Left colon (tissue), 2 donors: ENCODE measurements around the gene GALNT13. TPM values are rescaled to one million over a fixed set of nuclear protein-coding genes. Genes with fewer than 3 reads are reported as not detected.

Experiments
- ATAC-seq: fragments of 200-7000 bp; cut with Tn5 transposase; one replicate; pipeline ENCODE4 v1.9.1; 2020; ENCODE audit warnings: mild to moderate bottlenecking, moderate library complexity
- DNase-seq, 2 donors: peaks; one replicate each; pipeline ENCODE4 v3.0.0-alpha.2; 2020
- intact Hi-C, 2 donors: fragments of 100-400 bp; cut with DNase I in 1 of 2; cut with micrococcal nuclease in 1 of 2; formaldehyde crosslinking; loops; one replicate each; pipeline versions ENCODE4 v1.11.2 to v1.14.0; 2022; cut with DNase I, micrococcal nuclease
- long read RNA-seq: library from polyadenylated mRNA; unstranded; transcript quantifications from one replicate; pipeline ENCODE4 v2.0.0, GENCODE V29; 2021
- total RNA-seq, 2 donors: library from RNA; stranded (reverse); fragmentation: NEBNext Ultra II Directional; extraction: Animal tissue kit (Norgen Biotek cat#: 25700); gene quantifications; one replicate each; pipeline ENCODE4 v1.2.1, GENCODE V29; 2021
- donor health status: DM: no; HTN: no; CAD: no.
- donor health status: DM: yes; HTN: yes; CAD: no.

GALNT13 gene
- under 1 TPM; 0.31 to 0.50 TPM for total RNA-seq
- long read RNA-seq = 0 reads

DNA sequence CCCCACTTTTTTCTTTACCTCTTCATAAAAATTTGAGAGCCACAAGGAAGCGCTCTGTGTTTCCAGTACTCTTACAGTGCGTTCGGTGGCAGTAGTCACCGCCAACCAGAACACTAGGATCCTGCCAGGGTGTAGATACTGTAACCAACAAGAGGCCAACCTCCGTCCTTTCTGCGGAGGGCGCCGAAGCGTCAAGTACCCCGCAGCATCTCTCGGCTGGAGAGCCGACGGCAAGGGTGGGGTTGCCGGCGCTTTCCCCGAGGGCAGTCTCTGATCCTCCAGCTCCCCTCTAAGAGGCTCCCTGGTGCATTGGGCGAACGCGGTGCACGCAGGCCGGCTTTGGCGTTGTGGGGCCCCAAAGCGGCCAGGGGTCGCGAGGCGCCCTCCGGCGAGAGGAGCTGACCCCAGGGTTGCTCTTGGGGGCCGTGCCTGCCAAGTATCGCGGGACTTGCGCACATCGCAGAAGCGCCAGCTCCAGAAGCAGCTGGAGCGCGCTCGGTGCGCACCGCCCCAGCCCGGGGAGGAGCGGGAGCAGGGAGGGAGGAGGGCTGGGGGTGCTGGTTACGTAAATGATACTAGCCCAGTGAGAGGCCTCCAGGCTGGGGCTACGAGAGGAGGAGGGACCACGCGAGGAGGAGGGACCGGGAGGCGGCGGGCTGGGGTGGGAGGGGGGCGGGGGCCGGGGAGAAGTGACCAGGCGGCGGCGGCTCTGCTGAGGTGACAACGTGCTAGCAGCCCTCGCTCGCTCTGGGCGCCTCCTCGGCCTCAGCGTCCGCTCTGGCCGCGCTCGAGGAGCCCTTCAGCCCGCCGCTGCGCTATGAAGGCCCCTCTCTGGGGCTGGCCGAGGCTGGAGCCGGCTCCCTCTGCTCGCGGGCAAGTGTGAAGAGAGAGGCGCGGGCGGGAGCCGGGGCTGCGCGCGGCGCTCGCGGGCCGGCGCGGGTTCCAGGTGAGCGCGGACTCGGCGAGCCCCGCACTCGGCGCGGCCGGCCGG lies at the start of gene GALNT13:
GALNT13 (plus strand) TSS at position 692 of the 991 bp plus-strand sequence.
- intact Hi-C loops = no loop called here
- peak in 1 of 2 donors; percentile 39 for DNase-seq
- no peak for ATAC-seq

GRCh38 chr2:153823880-153824279 lies 47.8 kb upstream of the GALNT13 start:
- no peak for DNase-seq
- intact Hi-C loops = no loop called here

DNA sequence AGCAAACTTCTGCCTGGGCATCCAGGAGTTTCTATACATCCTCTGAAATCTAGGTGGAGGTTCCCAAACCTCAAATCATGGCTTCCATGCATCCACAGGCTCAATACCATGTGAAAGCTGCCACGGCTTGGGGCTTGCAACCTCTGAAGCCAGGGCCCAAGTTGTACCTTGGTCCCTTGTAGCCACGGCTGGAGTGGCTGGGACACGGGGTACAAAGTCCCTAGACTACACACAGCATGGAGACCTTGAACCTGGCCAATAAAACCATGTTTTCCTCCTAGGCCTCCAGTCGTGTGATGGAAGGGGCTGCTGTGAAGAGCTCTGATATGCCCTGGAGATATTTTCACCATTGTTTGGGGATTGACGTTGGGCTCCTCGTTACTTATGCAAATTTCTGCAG lies 43.4 kb upstream of the GALNT13 start:
- no peak for DNase-seq
- ATAC-seq = no peak
- intact Hi-C loops = no loop called here

More at GRCh38 chr2:153823880-153824279, 47.8 kb upstream of the GALNT13 start:
- no peak for ATAC-seq

DNA sequence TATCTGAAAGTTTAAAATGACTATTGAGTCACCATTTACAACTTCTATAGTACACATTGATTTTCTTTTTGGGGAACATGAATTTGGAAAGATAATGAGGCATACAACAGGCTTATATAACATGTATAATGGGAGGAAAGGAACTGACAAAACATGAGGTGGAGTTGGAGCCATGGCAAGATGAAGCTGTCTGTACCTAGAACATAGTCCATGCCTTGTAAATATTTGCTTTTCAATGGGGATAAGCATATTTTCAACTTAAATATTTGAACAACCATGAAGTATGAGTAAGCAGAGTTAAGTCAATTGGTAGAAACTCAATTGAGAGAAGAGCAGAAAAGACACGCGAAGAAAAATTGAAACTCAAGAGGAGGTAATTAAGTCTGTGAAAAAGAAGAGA lies 37.1 kb upstream of the GALNT13 start:
- ATAC-seq = no peak

DNA sequence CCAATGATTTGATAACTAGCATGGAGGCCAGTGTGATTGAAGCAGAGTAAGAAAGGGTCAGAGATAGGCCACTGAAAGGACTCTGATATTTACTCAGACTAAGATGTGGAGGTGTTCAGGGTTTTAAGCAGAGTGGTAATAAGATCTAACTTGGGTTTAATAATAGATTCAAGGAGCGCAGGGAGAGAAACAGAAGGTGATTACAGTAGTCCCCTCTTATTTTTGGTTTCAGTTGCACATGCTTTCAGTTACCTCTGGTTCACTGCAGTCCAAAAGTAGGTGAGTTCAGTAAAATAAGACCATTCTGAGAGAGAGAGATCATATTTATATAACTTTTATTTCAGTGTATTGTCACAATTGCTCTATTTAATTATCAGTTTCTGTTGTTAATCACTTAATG lies 13.5 kb upstream of the GALNT13 start:
- ATAC-seq (no peak), DNase-seq (no peak)
- intact Hi-C loops = no loop called here

More for the DNA sequence above, 37.1 kb upstream of the GALNT13 start:
- no peak for DNase-seq
- intact Hi-C loops = no loop called here

DNA sequence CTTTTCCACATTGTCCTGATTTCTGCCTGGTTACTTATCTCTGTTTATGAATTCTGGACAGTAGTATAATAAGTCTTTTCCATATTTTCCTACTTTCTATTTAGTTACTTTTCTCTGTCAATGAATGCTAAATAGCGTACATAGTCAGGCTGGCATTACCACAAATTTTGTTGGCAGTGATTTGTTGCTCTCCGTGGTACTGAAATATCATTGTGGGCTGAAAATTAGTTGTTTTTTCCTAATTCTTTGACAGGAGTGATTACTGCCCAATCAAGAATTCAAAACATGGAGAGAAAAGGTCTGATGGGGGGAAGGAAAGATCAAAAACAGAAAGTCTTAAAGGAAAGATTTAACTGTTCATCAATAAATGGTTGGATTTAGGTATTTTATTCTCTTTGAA lies 7.7 kb upstream of the GALNT13 start:
- DNase-seq (no peak), ATAC-seq (no peak)
- intact Hi-C loops = no loop called here

DNA sequence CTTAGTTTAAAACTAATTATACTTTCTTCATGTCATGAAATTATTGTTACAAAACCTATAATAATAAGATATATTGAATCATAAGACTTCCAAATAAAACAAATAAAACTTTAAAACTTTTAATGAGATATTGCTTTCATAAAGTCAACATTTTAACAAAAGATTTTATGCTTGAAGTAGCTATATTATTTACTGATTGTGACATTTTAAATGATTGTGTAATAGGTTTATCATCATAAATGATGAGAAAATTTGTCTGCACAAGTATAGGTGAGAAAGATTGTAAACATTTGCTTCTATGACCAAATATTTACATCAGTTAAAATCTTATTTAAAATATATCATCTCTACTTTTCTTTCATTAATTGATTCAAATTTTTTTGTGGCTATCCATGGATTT lies 5.1 kb upstream of the GALNT13 start:
- DNase-seq = no peak
- no peak for ATAC-seq
- intact Hi-C loops = no loop called here

DNA sequence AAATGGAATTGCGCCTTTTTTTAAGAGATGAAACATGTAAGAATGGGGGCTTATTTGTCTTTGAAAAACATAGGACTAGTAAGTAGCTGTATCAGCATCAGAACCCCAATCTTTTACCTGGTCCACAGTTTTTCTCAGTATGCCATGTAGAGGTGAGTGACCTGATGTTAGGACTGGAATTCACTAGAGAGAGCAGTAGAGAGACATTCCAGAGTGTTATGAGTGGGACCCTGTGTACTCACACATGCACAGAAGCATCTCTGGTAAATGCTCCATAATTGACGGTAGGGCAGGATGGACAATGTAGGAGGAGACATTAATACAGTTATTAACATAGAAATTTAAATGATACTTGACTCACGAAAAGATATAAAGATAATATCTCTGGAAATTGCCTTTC lies 1.4 kb upstream of the GALNT13 start:
- intact Hi-C loops = no loop called here
- no peak for ATAC-seq
- DNase-seq = no peak

DNA sequence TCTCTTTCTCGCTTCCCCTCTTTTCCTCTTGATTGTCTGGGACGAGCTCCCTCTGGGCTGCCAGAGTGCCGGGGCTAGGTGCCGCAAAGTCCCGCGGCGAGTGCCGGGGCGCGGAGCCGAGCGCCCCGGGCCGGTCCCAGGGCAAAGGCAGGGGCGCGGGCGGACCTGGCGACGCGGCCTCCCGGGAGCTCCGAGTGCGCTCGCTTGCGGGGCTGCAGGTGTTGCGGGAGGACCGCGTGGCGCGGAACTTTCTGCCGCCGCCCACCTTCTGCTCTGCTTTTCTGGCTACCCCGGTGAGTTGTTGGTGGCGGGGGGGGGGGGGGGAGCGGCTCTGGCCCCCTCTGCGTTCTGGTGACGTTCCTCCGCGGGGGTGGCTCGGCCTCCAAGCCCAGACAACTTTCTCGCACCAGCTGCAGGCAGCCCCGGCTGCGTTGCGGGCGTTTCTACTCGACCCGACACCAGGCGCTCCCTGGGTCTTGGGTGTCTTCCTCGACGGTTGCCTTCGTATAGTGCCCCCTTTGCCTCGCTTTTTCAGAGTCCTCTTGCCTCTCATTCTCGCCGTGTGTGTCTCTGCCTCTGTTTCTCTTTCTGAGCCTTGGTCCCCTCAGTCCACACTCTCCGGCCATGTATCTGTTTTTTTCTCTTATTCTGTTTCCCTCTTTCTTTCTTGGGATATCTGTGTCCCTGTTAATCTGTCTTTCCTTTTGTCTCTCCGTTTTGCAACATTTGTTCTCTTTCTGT lies 759 bp downstream of the GALNT13 start:
- intact Hi-C loops = no loop called here
- DNase-seq = no peak
- no peak for ATAC-seq

DNA sequence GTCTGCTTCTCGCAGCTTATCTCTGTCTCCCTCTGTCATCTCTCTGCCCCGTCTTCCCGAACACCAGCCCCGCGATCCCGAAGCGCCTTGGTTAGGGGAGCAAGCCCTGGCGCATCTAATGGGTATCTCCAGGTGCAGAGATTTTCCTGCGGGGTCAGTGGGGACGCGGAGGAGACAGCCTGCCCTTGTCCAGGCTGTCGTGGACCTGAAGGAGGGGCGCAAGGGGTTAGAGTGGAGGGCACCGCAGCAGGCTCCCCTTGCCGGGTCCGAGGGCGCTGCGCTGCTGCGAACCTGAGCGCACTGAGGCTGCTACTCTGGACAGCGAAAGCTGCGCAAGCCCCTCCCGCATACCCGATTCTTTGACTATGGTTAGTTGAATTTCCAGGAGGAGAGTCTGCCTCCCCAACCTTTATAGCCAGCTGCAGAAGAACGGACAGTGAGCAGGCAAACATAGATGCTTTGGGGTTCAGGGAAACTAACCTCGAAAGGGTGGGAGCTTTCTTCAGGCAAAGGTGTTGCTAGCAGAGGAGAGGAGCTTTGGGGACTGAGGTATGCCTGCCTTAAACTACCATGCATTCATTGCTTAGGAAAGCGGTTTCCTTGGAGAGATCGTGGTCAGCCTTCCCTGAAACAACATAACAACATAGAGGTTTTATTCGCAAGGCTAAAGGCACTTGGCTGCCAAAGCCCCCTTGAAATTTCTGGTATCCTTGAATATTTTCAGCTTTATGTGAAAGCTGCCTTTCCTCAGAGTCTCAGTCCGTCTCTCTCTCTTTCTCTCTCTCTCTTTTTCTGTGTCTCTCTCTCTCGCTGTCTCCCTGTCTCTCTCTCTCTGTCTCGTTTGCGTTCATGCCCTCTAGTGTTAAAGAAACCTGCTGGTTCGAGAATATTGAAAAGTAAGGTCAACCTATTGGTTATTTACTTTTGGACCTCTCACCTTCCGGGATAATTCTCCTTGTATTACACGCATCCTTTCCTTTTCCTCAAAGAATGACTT lies 1.6 kb downstream of the GALNT13 start:
- DNase-seq (no peak), ATAC-seq (no peak)
- intact Hi-C loops = no loop called here

DNA sequence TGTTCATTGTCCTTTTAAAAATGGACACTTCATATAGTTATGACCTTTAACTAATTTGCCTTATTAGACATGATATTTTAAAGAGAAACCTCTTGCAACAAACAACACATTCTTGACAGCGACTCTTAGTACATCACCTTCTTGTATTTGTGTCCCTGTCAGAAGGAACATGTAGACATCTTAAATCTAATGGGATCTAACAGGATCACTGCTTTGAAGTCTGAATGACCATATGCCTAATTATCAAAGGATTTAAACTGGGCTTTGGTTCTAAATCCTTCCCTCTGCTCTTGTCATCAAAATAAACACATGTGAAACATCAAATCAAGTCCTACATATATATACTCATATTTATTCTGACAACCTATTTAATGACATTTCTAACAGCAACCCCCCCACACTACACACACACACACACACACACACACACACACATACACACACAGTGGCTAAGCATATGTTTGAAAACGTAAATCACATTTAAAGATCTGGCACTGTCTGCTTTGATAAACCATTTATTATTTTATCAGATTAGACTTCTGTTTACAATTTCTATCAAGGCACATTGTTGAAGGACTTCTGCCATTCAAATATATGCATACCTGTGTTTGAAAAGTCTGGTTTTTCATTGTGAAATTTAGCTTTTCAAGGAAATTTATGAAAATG lies 4.2 kb downstream of the GALNT13 start:
- ATAC-seq = no peak
- no peak for DNase-seq
- intact Hi-C loops = no loop called here

DNA sequence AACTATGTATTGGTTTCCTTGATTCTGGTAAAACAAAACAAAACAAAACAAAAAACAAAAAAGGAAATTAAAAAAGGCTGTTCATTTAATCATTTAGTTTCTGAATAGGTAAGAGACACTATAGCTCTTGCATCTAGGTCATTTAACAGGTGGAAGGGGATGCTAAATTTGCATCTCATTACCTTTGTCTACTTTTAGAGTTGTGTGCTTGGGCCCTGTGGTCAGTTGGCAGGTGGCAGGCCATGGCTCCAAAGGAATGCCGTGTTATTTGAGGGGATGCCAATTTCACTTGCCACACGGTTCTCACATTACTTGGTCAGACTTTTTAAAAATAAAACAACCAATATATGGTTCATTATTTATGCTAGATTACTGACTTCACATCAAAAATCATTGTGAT lies 9.2 kb downstream of the GALNT13 start:
- ATAC-seq = no peak
- intact Hi-C loops = no loop called here

GRCh38 chr2:153886833-153887232 lies 15.1 kb downstream of the GALNT13 start:
- intact Hi-C loops = no loop called here

More for the DNA sequence above, 9.2 kb downstream of the GALNT13 start:
- DNase-seq = no peak

DNA sequence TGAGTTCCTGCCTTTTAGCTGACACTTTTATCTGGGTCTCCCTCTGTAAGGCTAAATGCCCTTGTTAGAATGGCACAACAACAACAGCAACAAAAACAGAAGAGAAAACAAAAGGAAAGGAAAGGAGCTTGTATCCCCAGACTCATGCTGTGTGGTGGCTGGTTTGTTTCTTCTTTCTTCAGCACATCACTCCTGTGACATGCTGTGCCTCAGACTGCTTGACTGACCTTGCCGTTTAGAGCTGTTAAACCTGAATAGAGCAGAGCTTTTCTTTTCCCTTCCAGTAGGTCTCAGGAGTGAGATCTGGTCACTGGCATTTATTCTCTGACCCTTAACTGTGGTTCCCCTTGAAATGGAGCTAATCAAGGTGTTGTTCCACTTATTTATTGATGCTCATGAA lies 18.9 kb downstream of the GALNT13 start:
- intact Hi-C loops = no loop called here
- ATAC-seq = no peak
- no peak for DNase-seq

More at GRCh38 chr2:153886833-153887232, 15.1 kb downstream of the GALNT13 start:
- DNase-seq (no peak), ATAC-seq (no peak)

DNA sequence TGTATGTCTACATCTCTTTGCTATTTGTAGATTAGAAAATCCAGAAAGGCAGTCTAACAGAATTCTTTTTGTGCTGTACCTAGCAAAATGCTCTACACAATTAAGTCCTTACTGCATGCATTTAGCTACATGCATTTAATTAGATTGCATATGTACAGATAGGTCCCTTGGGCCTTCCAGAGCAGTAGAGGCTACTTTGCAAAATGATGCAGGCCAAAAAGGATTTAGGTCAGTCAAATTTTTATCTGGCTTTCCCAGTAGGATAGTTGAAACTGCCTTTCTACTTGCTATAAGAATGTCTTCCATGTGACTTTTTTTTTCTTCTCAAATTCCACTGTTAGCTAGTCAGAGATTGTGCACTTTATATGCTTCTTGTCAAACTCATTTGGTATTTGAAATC lies 19.3 kb downstream of the GALNT13 start:
- no peak for DNase-seq
- ATAC-seq = no peak
- intact Hi-C loops = no loop called here

GRCh38 chr2:153912798-153913396 lies 41.2 kb downstream of the GALNT13 start:
- ATAC-seq (no peak), DNase-seq (no peak)
- intact Hi-C loops = no loop called here

GRCh38 chr2:153917570-153917969 lies 45.8 kb downstream of the GALNT13 start:
- no peak for DNase-seq
- ATAC-seq = no peak
- intact Hi-C loops = no loop called here

GRCh38 chr2:153935511-153935910 lies 63.8 kb downstream of the GALNT13 start:
- intact Hi-C loops = no loop called here
- ATAC-seq (no peak), DNase-seq (no peak)
